ENCODE results near the gene LINGO4. TPM values are rescaled to one million over a fixed set of nuclear protein-coding genes. Genes with fewer than 3 reads are reported as not detected.

The LINGO4 gene
- total RNA-seq (not detected in 2 replicates), polyA plus RNA-seq (not detected in 2 replicates)

- H3K27ac ChIP-seq, result no peak within 1 kb of the TSS
- H3K27me3 ChIP-seq, result peaks cover 4% of the 10 kb centered on the region
- no peak within 1 kb of the TSS for H3K4me3 ChIP-seq
- DNase-seq (ENCODE audit: low read depth in 1 of 2, low spot score in 1 of 2), result no peak
- no peaks in the 10 kb centered on the region for H3K4me1 ChIP-seq (ENCODE audit: low read depth)
- H3K9me3 ChIP-seq (ENCODE audit: low read depth), result no peaks in the 10 kb centered on the region
- TF ChIP-seq CTCF (IDR thresholded peaks at IDR 0.05; ENCODE audit: low read depth, low read length), result no peak
- no peaks in the 10 kb centered on the region for H3K36me3 ChIP-seq
Measured at GRCh38 chr1:151805066-151805820, at the start of gene LINGO4. LINGO4 (minus strand) TSS chr1:151805419; CDS start chr1:151802704, 2,715 bp downstream.

- TF ChIP-seq CTCF (IDR thresholded peaks at IDR 0.05; ENCODE audit: low read depth, low read length), result no peak
- DNase-seq (ENCODE audit: low read depth in 1 of 2, low spot score in 1 of 2), result no peak
- H3K27ac ChIP-seq, result no peak overlapping the region
- no peaks in the 10 kb centered on the region for H3K36me3 ChIP-seq
- no peaks in the 10 kb centered on the region for H3K27me3 ChIP-seq
- H3K4me3 ChIP-seq, result no peak overlapping the region
- no peaks in the 10 kb centered on the region for H3K9me3 ChIP-seq (ENCODE audit: low read depth)
- H3K4me1 ChIP-seq (ENCODE audit: low read depth), result peaks cover 4% of the 10 kb centered on the region
Measured at GRCh38 chr1:151854658-151855057, 49.4 kb upstream of the LINGO4 start.

GRCh38 chr1:151853411-151853943 is 48.3 kb upstream of the LINGO4 start, which contains the start of gene THEM5:
THEM5 (minus strand) TSS chr1:151853712; CDS start chr1:151853565, 147 bp downstream.
- Histone ChIP-seq H3K4me3 (no peak within 1 kb of the TSS), H3K36me3 (no peaks in the 10 kb centered on the region), H3K9me3 (ENCODE audit: low read depth) (no peaks in the 10 kb centered on the region), H3K27ac (no peak within 1 kb of the TSS), H3K27me3 (no peaks in the 10 kb centered on the region), H3K4me1 (ENCODE audit: low read depth) (peaks cover 4% of the 10 kb centered on the region)
- no peak for TF ChIP-seq CTCF (IDR thresholded peaks at IDR 0.05; ENCODE audit: low read depth, low read length)
- DNase-seq (ENCODE audit: low read depth in 1 of 2, low spot score in 1 of 2), result no peak

GRCh38 chr1:151852733-151853132 is 47.5 kb upstream of the LINGO4 start:
- peaks cover 4% of the 10 kb centered on the region for H3K4me1 ChIP-seq (ENCODE audit: low read depth)
- H3K27ac ChIP-seq, result no peak overlapping the region
- H3K9me3 ChIP-seq (ENCODE audit: low read depth), result no peaks in the 10 kb centered on the region
- no peaks in the 10 kb centered on the region for H3K36me3 ChIP-seq
- TF ChIP-seq CTCF (IDR thresholded peaks at IDR 0.05; ENCODE audit: low read depth, low read length), result no peak
- no peaks in the 10 kb centered on the region for H3K27me3 ChIP-seq
- no peak for DNase-seq (ENCODE audit: low read depth in 1 of 2, low spot score in 1 of 2)
- no peak overlapping the region for H3K4me3 ChIP-seq

GRCh38 chr1:151851886-151852285 is 46.7 kb upstream of the LINGO4 start:
- H3K9me3 ChIP-seq (ENCODE audit: low read depth), result no peaks in the 10 kb centered on the region
- no peak for TF ChIP-seq CTCF (IDR thresholded peaks at IDR 0.05; ENCODE audit: low read depth, low read length)
- H3K4me3 ChIP-seq, result no peak overlapping the region
- no peaks in the 10 kb centered on the region for H3K27me3 ChIP-seq
- H3K36me3 ChIP-seq, result no peaks in the 10 kb centered on the region
- no peak for DNase-seq (ENCODE audit: low read depth in 1 of 2, low spot score in 1 of 2)
- no peak overlapping the region for H3K27ac ChIP-seq
- peaks cover 4% of the 10 kb centered on the region for H3K4me1 ChIP-seq (ENCODE audit: low read depth)

Data from cardiac muscle cell (in vitro differentiated cells and primary cell).